Kidney epithelial cell (primary cell): Measurements from ENCODE around the gene CIDEC. TPM values are rescaled to one million over a fixed set of nuclear protein-coding genes. Genes with fewer than 3 reads are reported as not detected.

ENCODE experiments used
- DNase-seq: peaks from one replicate; pipeline ENCODE4 v3.0.0-alpha.2; 2010; ENCODE audit warnings: low read depth
- H3K27me3 ChIP-seq: 2 replicates; pipeline ENCODE4 v1.6.0; 2011; ENCODE audit warnings: low read length; ENCODE audit not compliant: control insufficient read depth, insufficient read depth
- H3K36me3 ChIP-seq: 2 replicates; pipeline ENCODE4 v1.5.1; 2011; ENCODE audit warnings: low read length; ENCODE audit not compliant: control insufficient read depth, insufficient read depth
- H3K4me3 ChIP-seq: 2 replicates; pipeline ENCODE4 v1.5.1; 2011; ENCODE audit warnings: low read depth, mild to moderate bottlenecking, control low read depth, low read length
- total RNA-seq: library from RNA; depleted of rRNA; stranded (reverse); fragments of >200 nt; gene quantifications from 2 replicates; pipeline ENCODE4 v1.2.3, GENCODE V29; 2015
- TF ChIP-seq, protein P1 (sequence below): IDR thresholded peaks from 2 replicates; pipeline ENCODE4 v1.5.1; 2011; ENCODE audit warnings: mild to moderate bottlenecking, moderate library complexity, low read length, control low read depth, inconsistent platforms; ENCODE audit not compliant: insufficient read depth, poor library complexity, severe bottlenecking

The CIDEC gene
- total RNA-seq, 1 donor from 2014 or later = not detected

DNA sequence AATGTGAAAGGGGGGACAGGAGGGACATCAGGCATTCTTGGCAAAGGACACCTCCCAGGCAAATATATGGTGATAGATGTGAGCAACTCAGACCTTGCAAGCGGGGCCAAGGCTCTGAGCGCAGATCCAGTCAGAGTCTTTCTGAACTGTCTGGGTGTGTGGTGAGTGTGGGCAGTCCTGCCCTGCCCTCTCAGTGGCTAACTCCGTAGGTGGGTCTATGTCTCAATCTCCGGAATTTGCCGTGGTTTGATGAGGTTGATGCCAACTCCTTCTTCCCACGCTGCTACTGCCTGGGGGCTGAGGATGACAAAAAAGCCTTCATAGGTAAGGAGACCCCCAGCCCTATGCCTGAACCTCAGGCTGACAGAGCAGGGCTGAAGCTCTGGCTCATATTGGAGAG lies 62.6 kb downstream of the CIDEC start:
- DNase-seq = no peak
- Histone ChIP-seq H3K4me3 (no peak overlapping the region), H3K36me3 (no peaks in the 10 kb centered on the region), H3K27me3 (no peaks in the 10 kb centered on the region)
- TF ChIP-seq, protein P1, sequence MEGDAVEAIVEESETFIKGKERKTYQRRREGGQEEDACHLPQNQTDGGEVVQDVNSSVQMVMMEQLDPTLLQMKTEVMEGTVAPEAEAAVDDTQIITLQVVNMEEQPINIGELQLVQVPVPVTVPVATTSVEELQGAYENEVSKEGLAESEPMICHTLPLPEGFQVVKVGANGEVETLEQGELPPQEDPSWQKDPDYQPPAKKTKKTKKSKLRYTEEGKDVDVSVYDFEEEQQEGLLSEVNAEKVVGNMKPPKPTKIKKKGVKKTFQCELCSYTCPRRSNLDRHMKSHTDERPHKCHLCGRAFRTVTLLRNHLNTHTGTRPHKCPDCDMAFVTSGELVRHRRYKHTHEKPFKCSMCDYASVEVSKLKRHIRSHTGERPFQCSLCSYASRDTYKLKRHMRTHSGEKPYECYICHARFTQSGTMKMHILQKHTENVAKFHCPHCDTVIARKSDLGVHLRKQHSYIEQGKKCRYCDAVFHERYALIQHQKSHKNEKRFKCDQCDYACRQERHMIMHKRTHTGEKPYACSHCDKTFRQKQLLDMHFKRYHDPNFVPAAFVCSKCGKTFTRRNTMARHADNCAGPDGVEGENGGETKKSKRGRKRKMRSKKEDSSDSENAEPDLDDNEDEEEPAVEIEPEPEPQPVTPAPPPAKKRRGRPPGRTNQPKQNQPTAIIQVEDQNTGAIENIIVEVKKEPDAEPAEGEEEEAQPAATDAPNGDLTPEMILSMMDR = no peak

Other genes starting within 250 kb of the CIDEC start
- gene MTMR14, start 230.7 kb downstream of the CIDEC start, total RNA-seq = 43.8 and 46.5 TPM in 2 replicates
- gene CPNE9, start 176.4 kb downstream of the CIDEC start, total RNA-seq = 0.27 TPM in 1 of 2 replicates, not detected in the other
- gene BRPF1, start 148.5 kb downstream of the CIDEC start, total RNA-seq = 20.1 and 21.3 TPM in 2 replicates
- 19.2 and 23.9 TPM in 2 replicates for gene OGG1, start 130.3 kb downstream of the CIDEC start, total RNA-seq
- gene CAMK1, start 110.3 kb downstream of the CIDEC start, total RNA-seq = 18.0 and 19.9 TPM in 2 replicates
- gene TADA3, start 87.8 kb downstream of the CIDEC start, total RNA-seq = 105 and 114 TPM in 2 replicates
- 204 and 206 TPM in 2 replicates for gene ARPC4, start 87.2 kb downstream of the CIDEC start, total RNA-seq
- 12.4 and 18.8 TPM in 2 replicates for gene TTLL3, start 70.0 kb downstream of the CIDEC start, total RNA-seq
- 45.9 and 52.6 TPM in 2 replicates for gene RPUSD3, start 36.2 kb downstream of the CIDEC start, total RNA-seq
- gene JAGN1, start 10.4 kb upstream of the CIDEC start, total RNA-seq = 38.7 and 56.0 TPM in 2 replicates
- gene IL17RE, start 22.6 kb upstream of the CIDEC start, total RNA-seq = 2.8 and 3.6 TPM in 2 replicates
- 37.3 and 39.6 TPM in 2 replicates for gene IL17RC, start 36.8 kb upstream of the CIDEC start, total RNA-seq
- gene CRELD1, start 53.6 kb upstream of the CIDEC start, total RNA-seq = 43.0 and 58.0 TPM in 2 replicates
- gene PRRT3, start 72.2 kb upstream of the CIDEC start, total RNA-seq = 2.1 and 2.3 TPM in 2 replicates
- gene EMC3, start 106.6 kb upstream of the CIDEC start, total RNA-seq = 58.1 and 63.4 TPM in 2 replicates
- 16.6 and 18.6 TPM in 2 replicates for gene FANCD2, start 146.2 kb upstream of the CIDEC start, total RNA-seq
- gene FANCD2OS, start 228.0 kb upstream of the CIDEC start, total RNA-seq = not detected in 2 replicates
- gene BRK1, start 235.4 kb upstream of the CIDEC start, total RNA-seq = 117 and 128 TPM in 2 replicates